ENCODE measurements around the gene ITGB3BP.
"Not testable (repeated sequence)": the region's sequence is repeated elsewhere in the genome, so short reads cannot be mapped to it uniquely, and the experiment has no call there.

Gene ITGB3BP

DNA sequence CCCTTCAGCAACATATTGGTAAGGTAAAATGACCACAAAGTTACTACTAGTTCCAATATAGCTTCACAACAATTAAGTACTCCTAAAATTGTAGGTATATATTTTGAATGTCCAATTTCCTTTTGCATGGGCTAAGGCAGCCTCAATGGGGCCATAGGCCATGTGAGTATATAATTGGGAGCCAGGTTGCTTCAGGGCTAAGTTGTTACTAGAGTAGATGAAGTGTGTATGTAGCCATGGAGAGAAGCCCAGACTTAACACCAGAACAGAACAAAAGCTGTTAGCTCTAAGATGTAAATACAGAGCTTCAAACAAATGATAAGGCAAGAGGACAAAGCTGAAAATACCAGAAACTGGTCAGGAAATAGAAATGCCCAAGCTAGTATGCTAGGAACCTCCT is 16.2 kb downstream of the ITGB3BP start:
- DNase-seq (ENCODE audit: low read depth) = no peak

DNA sequence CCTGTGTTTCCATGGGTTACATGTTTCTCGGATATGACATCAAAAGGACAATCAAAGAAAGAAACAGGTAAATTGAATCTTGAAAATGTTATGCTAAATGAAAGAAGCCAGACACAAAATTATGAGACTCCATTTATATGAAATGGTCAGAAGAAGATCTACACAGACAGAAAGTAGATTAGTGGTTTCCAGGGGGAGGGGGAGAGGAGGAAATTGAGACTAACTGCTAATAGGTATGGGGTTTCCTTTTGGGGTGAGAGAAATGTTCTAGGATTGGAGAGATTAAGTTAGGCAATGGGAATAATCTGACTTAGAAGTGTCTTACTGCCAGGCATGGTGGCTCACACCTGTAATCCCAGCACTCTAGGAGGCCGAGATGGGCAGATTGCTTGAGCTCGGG is 21.8 kb downstream of the ITGB3BP start:
- no peak for DNase-seq (ENCODE audit: low read depth)

DNA sequence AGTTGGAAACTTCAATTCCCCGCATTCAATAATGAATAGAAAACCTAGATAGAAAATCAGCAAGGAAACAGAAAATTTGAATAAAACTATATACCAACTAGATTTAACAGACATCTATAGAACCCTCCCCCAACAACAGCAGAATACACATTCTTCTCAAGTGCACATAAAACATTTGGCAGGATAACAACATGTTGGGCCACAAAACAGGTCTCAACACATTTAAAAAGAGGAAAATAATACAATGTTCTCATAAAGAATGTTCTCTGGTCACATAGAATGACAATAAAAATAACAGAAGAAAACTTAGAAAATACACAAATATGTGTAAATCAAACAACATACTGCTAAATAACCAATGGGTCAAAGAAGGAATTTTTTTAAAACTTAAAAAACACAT is 24.9 kb downstream of the ITGB3BP start:
- DNase-seq (ENCODE audit: low read depth) = no peak

DNA sequence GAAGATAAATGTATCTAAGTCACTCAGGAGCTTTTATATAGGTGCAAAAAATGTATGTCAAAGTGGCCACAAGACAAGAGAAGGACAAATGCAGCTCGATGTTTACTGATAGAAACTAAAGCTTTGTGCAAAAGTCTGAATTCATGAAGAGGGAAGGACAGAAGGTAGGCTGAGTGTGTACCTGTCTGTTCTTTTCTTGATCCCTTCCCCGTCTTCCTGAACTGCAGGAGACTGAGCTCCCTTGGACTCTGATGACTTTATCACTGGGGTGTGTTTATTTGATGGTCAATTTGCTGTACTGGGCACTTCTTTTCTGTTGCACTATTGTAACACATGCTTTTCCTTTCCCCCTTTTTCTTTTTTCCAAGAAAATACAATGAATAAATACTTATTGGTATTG is 25.4 kb downstream of the ITGB3BP start:
- no peak for DNase-seq (ENCODE audit: low read depth)

DNA sequence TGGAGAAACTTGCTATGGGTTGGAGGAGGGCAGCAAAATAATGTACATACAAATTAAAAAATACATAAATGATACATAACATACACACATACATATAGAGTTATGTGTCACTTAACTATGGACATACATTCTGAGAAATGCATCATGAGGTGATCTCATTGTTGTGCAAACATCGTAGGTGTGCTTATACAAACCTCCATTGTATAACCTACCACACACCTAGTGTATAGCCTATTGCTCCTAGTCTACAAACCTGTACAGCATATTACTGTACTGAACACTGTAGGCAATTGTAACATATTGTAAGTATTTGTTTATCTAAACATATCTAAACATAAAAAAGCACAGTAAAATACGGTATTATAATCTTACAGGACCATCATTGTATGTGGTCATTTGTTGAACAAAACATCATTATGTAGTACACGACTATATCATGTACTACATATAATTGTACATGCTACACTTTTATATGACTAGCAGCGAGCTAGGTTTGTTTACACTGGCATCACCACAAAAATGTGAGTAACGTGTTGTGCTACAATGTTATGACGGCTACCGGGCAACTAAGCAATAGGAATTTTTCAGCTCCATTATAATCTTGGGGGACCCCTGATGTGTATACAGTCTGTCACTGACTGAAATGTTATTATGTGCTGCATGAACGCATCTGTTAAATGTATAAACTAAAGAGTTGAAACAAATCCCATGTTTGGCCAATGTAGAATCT is 35.5 kb downstream of the ITGB3BP start:
- DNase-seq (ENCODE audit: low read depth) = no peak

DNA sequence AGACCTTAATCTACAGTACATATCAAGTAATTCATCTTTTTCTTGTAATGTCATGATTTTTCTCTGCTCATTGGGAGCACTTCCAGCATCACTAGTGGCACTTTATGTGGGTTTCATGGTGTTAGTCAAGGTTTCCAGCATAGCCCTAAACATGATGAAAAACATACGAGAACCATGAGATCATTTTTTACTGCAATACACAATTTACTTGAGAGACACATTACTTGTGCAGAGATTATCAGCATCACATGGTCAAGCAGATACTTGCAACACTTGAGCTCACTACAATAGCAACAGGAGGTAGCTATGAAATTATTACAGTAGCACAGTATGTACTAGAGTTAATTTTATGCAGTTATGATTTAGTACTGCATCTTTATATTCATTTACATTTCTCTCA is 36.4 kb downstream of the ITGB3BP start:
- no peak for DNase-seq (ENCODE audit: low read depth)

DNA sequence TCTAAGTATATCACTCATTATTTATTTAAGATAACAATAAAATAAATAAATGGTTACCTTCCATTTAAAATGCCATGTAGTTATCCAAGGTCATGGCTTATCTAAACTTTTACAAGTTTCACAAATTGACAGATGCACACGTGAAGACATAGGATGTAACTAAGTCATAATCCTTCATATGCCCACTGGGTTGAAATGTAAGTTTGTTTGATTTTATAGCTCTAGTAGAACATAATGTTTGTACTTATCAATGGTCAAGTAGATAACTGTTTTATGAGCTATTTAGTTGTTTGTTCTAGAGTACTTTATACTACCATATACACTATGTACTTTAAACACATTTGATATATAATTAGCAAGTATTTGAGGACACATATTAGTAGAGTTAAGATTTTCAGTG is 43.0 kb downstream of the ITGB3BP start:
- DNase-seq (ENCODE audit: low read depth) = no peak

DNA sequence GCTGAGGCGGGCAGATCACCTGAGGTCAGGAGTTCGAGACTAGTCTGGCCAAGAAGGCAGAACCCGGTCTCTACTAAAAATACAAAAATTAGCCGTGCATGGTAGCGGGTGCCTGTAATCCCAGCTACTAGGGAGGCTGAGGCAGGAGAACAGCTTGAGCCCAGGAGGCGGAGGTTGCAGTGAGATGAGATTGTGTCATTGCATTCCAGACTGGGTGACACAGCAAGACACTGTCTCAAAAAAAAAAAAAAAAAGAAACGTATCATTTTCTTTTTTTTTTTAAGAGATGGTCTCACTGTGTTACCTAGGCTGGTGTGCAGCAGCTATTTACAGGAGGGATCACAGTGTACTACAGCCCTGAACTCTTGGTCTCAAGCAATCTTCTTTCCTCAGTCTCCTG is 47.3 kb downstream of the ITGB3BP start:
- no peak for DNase-seq (ENCODE audit: low read depth)

DNA sequence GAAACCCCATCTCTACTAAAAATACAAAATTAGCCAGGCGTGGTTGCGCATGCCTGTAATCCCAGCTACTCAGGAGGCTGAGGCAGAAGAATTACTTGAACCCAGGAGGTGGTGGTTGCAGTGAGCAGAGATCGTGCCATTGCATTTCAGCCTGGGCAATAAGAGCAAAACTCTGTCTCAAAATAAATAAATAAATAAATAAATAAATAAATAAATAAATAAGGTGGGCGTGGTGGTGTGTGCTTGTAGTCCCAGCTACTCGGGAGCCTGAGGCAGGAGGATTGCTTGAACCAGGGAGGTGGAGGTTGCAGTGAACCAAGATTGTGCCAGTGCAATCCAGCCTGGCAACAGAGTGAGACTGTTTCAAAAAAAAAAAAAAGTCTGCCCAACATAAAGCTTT is 54.3 kb downstream of the ITGB3BP start:
- DNase-seq (ENCODE audit: low read depth) = not testable (repeated sequence)

DNA sequence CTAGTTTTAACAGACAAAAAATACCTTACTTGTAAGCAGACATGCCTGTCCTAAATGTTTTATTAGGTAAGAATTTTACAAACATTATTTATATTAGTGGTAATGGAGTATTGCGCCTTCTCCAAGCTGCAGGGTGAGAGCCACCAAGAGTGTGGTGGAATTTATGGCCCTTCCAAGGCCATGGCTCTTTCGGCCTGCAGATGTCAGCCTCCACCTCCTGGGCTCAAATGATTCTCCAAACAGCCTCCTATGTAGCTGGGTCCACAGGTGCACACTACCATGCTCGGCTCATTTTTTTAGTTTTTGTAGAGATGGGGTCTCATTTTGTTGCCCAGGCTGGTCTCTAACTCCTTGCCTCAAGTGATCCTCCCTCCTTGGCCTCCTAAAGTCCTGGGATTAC is 56.3 kb downstream of the ITGB3BP start:
- DNase-seq (ENCODE audit: low read depth) = no peak

DNA sequence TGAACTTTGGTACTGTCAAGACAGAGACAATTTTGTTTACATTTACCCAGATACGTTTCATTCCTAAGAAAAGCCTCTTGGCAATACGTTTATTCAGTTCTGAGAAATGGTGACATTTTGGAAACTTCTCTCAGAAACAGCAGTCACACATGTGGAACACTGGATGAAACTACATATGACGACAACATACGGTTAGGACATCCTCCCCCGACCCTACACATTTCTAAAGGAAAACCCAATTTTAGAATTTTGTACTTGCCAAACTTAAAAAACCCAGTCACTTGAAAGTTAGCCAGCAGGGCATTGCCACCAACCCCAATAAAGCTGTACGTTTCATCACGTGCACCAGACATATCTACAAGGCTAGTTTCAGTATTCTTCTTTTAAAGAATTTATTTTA is 56.8 kb downstream of the ITGB3BP start:
- DNase-seq (ENCODE audit: low read depth) = no peak

DNA sequence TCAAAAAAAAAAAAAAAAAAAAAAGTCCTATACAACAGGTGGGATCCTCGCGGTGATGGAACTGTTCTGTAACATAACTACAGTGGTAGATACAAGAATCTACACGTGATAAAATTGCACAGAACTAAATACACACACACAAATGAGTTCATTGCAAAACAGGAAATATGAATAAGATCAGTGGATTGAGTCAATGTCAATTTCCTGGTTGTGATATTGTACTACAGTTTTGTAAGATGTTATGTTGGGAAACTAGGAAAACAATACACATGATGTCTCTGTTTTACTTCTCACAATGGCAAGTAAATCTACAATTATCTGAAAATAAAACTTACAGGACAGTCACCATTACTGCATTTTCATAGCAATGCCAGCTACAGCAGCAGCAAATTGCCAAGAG is 59.8 kb downstream of the ITGB3BP start:
- DNase-seq (ENCODE audit: low read depth) = no peak

DNA sequence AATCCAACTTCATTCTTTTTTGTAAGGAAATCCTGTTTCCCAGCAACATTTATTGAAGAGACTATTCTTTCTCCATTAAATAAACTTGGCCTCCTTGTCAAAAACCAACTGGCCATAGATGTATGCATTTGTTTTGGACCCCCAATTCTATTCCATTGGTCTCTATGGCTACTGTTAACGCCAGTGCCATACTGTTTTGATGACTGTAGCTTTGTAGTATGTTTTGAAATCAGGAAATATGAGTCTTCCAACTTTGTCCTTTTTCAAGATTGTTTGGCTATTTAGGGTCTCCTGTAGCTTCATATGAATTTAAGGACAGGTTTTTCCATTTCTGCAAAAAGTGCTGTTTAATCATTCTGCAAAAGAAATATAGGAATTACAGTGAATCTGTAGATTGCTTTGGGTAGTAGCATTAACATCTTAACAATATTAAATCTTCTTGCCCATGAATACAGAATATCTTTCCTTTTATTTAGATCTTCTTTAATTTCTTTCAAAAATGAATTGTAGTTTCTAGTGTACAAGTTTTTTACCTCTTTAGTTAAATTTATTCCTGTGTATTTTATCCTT is 61.3 kb downstream of the ITGB3BP start:
- DNase-seq (ENCODE audit: low read depth) = no peak

DNA sequence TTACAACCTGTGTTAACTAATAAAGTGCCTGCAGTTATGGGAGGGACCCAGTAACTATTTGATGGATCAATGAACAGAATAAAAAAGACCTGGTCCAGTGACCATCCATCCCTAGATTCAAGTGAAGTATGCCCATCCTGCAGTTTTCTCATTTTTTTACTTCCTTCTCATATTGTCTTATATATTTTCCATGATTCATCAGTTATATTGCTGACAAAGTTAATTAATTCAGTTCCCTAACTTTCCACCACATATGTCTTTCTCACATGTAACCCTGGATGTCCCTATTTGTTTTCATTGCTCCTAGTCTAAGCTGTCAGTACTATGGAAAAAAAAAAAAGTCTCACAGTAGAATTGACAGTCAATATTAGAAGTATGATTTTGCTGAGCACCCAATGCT is 64.3 kb downstream of the ITGB3BP start:
- no peak for DNase-seq (ENCODE audit: low read depth)

DNA sequence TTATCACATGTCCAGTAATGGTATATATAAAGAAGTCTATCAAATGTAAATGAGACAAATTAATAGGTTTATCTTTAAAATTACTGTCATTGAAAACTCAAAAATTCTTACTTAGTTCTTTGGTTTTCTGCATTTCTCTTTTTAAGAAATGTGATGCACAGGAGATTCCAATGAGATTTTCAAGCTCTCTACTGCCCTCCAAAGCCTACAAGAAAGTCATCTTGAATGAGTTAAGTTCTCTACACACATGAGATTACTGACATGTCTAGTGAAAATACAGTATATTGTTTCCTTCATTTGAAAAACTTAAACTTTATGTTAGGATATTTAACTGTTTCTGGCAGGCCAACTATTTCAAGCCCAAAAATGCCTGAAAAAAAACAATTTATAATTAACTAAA is 68.8 kb downstream of the ITGB3BP start:
- DNase-seq (ENCODE audit: low read depth) = no peak

DNA sequence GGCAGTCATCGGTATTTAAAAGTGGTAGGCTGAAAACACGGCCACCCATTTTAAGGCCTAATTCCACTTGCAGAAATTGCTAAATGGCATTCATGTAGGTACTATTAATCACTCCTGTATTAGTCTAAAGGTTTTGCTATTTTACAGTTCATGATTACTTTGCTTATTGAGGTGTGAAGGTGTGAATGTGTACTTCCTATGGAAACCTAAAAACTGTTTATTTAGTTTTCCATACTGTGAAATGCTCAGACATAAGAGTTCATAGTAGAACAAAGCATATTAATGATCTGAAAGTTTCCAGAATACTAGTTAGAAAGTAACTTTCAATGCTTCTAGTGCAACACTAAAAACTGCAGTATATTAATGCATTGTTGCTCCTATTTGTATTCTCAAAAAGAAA is 69.8 kb downstream of the ITGB3BP start:
- no peak for DNase-seq (ENCODE audit: low read depth)

DNA sequence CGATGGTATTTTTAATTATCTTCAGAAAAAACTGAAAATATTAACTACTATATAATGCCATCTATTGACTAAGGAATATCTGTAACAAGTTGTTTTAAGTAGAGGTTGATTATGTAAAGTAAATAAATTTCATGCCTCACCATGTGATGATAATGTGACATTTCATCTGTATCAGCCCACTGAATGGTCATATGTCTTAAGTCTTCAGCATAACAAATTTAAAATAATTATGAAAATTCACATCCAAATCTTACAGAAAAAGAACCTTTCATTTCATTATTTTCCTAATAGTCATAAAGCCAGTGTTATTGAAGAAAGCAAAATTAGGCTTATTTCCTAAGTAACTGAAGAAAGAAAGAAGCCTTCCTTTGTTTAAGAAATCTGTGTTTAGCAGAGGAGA is 72.6 kb downstream of the ITGB3BP start:
- DNase-seq (ENCODE audit: low read depth) = no peak

DNA sequence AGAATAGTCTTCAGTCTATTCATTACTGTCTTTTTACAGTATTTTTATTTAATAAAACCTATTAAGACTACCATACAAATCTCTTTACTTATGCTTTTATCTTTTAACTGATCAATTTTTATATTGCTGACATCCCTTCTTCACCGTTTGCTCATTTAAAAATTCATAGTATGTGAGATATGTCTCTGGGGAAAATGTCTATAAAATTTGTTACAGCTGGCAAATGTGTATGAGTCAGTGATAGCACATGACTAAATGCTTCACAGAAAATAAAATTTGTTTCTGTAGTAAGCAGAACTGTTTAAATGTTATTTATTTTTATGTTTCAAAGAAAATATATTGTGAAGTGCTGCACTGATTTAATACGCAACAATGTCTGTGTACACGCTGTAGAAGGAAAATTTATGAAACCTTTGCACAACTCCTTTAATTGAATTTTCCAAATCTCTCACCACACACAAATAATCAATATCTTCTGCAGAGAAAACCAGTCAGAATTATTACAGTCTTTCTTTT is 74.2 kb downstream of the ITGB3BP start:
- no peak for DNase-seq (ENCODE audit: low read depth)

DNA sequence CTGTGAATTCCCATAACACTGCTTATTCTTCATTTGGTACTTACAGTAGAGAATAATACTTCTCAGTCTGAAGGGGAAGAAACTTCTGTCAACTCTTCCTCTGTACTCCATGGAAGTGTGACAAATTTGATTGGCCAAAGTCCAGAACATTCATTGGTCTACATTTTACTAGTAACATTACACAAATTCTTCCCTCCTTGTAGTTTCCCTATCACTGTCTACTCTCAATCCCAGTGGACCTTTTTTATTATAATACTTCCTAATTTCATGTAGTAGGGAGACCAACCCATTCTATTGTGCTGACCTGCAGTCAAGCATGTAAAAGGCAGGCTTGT is 80.9 kb downstream of the ITGB3BP start:
- DNase-seq (ENCODE audit: low read depth) = no peak

DNA sequence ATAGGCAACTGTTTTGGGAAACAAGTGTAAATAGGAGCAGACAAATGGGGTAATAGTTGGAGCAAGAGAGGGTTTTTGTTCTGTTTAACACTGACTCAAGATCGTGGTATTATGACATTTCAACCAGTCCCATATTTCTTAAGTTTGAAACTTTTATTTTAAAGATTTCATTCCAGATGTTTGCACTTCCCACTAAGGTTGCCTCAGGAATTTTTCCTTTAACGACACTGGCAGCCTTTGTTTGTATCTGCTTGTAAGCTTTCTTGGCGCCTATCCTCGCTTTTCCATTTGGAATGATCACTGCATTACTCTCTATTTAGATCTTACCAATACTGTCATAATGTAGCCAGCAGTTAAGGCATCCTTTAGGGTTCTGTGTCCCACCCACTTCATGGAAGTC is 87.9 kb downstream of the ITGB3BP start:
- DNase-seq (ENCODE audit: low read depth) = peak; percentile 24

DNA sequence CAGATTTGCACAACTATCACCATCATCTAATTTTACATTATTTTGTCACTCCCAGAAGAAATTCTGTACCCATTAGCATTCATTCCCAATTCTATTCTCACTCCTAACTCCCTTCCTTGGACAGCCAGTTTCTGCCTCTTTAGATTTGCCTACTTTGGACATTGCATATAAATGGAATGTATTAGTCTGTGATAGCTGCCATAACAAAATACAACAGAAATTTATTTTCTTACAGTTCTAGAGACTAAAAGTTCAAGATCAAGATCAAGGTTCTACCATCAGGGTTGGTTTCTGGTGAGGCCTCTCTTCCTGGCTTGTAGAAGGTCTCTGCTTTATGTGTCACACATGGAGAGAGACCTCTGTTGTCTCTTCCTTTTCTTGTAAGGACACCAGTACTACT is 93.7 kb downstream of the ITGB3BP start:
- DNase-seq (ENCODE audit: low read depth) = no peak

DNA sequence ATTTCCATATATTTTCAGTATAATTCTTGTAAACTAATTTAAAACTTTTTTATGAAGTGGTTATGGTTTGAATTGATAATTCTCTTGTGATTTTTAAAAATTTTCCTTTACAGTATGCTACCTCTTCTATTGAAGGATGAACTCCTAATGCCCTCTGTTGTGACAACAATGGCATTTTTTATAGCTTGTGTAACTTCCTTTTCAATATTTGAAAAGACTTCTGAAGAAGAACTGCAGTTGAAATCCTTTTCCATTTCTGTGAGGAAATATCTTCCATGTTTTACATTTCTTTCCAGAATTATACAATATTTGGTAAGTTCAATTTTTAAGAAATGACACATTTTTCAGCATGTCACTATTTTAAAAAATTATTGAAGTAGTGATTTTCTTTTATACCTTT is 94.2 kb downstream of the ITGB3BP start:
- no peak for DNase-seq (ENCODE audit: low read depth)

DNA sequence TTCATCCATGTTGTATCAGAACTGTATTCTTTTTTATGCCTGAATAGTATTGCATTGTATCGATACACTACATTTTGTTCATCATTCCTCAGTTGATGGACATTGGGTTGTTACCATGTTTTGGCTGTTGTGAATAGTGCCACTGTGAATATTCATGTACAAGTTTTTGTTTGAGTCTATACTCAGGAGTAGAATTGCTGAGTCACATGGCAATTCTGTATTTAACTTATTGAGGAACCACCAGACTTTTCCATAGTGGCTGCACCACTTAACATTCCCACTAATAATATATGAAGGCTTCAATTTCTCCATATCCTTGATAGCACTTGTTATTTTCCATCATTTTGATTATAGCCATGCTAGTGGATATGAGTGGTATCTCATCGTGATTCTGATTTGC is 99.4 kb downstream of the ITGB3BP start:
- no peak for DNase-seq (ENCODE audit: low read depth)

DNA sequence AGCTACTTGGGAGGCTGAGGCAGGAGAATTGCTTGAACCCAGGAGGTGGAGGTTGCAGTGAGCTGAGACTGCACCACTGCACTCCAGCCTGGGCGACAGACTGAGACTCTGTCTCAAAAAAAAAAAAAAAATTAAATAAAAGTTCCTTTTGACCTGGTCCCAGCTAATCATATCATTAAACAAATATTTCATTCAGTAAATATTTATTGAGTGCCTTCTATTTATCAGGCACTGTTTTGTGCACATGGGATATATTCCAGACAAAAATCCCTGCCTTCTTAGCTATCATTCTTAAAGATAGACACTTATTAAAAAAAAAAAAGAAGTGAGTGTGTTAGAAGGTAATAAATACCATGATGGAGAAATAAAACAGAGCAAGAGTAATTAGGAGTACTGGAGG is 102.3 kb downstream of the ITGB3BP start:
- DNase-seq (ENCODE audit: low read depth) = not testable (repeated sequence)
